GM18517 (cell line): Measurements from ENCODE around the gene CD72.
"Not testable (repeated sequence)": the region's sequence is repeated elsewhere in the genome, so short reads cannot be mapped to it uniquely, and the experiment has no call there.

Experiments
- ATAC-seq: cut with Tn5 transposase; IDR thresholded peaks from one replicate; pipeline ENCODE4 v1.9.1; 2021; ENCODE audit warnings: mild to moderate bottlenecking, moderate library complexity; ENCODE audit not compliant: unreplicated experiment

Gene CD72

GRCh38 chr9:35618854-35619799 is 914 bp upstream of the CD72 start:
- ATAC-seq = peak; percentile 49

GRCh38 chr9:35617548-35617947 is 665 bp downstream of the CD72 start:
- no peak for ATAC-seq

GRCh38 chr9:35616681-35617459 is 1.3 kb downstream of the CD72 start:
- no peak for ATAC-seq

- ATAC-seq = no peak
Measured at GRCh38 chr9:35615981-35616680, 2.1 kb downstream of the CD72 start.

GRCh38 chr9:35612843-35613242 is 5.4 kb downstream of the CD72 start:
- ATAC-seq = no peak

GRCh38 chr9:35612066-35612465 is 6.1 kb downstream of the CD72 start:
- not testable (repeated sequence) for ATAC-seq

DNA sequence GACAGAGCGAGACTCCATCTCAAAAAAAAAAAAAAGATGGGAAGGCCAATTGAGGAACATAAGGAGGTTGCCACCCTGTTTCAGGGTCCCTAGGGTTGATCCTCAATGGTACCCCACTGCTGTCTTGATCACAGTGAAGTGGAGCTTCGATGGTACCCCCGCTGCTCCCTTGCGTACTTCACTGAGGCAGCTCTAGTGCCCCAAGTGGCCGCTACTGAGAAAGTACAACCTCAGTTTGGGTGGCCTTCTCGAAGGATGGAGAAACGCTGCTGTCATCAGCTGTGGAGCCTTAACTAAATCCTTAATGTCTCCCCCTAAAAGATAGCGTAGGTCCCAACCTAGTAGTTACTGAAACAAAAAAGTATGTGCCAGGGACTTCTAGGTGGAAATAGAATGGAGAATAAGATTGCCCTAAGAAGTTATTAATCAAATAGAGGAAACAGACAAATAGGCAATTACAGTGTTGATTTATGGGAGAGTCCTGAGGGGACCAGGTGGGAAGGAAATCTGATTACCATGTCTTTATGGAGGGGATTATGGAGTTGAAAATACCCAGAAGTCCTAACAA is 6.9 kb downstream of the CD72 start:
- ATAC-seq = no peak

DNA sequence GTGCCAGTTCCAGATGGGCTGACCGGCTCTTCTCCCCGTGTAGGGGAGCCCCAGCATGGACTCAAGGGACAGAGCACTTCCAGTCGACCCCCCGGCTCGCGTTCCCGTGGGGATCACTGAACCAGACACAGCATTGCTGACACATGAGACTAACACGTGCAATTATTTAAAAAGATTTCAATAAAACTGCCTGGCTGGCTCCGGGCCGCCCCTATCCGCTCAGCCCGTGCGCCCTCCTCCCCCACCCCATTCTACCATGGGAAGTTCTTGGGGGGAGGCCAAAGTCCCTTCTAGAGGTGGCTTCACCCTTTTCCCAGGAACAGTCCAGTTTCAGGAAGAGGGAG is 8.4 kb downstream of the CD72 start:
- no peak for ATAC-seq

DNA sequence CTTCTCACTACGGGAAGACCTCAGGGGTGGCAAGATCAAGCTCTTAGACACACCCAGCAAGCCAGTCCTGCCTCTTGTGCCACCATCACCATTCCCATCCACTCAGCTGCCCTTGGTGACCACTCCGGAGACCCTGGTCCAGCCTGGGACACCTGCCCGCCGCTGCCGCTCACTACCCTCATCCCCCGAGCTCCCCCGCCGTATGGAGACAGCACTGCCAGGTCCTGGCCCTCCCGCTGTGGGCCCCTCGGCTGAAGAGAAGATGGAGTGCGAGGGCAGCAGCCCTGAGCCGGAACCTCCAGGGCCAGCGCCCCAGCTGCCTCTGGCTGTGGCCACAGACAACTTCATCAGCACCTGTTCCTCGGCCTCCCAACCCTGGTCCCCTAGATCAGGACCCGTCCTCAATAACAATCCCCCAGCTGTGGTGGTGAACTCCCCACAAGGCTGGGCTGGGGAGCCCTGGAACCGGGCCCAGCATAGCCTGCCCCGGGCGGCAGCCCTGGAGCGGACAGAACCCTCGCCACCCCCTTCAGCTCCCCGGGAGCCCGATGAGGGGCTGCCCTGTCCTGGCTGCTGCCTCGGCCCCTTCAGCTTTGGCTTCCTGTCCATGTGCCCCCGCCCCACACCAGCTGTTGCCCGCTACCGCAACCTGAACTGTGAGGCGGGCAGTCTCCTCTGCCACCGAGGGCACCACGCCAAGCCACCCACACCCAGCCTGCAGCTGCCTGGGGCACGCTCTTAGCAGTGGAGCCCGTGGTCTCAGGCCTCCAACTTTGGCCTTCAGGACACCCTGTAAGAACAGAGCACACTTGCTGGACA is 9.0 kb downstream of the CD72 start:
- no peak for ATAC-seq

GRCh38 chr9:35608221-35608620 is 10.0 kb downstream of the CD72 start:
- no peak for ATAC-seq

DNA sequence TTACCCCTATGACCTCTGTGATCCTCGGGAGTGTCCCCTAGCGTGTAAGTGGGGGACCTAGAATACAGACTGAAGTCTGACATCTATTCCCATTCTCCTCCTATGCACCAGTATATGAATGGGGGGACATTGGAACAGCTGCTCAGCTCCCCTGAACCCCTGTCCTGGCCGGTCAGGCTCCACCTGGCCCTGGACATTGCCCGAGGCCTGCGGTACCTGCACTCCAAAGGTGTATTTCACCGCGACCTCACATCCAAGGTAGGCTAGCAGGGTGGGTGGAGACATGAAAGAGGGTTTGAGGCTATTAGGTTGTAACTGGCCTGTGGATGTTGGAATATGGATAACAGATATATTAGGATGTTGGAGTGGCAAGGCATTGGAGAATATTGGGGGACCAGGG is 11.5 kb downstream of the CD72 start:
- no peak for ATAC-seq

GRCh38 chr9:35606138-35606504 is 12.1 kb downstream of the CD72 start:
- ATAC-seq = no peak

DNA sequence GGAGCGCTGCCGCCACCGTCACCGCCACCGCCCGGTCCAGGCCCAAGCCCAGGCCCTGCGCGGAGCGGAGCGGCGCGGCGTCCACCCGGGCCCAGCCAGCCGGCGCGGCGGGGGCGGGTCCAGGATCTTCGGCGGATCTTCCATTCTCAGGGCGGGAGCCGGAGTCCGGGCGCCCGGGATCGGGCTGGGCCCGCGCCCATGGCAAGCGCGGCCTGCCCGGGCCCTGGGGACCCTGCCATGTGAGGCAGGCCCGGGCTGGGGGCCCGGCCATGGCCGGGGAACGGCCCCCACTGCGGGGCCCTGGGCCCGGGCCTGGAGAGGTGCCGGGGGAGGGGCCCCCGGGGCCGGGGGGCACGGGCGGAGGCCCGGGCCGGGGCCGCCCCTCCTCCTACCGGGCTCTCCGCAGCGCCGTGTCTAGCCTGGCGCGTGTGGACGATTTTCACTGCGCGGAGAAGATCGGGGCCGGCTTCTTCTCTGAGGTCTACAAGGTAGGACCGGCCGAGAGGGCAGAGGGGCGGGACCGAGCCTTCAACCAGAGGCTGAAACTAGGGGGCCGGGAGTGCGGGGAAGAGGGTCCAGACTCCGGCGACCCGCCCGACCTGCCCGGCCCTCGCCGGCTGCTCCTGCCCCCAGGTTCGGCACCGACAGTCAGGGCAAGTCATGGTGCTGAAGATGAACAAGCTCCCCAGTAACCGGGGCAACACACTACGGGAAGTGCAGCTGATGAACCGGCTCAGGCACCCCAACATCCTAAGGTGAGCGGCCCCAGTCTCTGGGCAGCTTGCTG is 12.7 kb downstream of the CD72 start:
- peak; percentile 10 for ATAC-seq

DNA sequence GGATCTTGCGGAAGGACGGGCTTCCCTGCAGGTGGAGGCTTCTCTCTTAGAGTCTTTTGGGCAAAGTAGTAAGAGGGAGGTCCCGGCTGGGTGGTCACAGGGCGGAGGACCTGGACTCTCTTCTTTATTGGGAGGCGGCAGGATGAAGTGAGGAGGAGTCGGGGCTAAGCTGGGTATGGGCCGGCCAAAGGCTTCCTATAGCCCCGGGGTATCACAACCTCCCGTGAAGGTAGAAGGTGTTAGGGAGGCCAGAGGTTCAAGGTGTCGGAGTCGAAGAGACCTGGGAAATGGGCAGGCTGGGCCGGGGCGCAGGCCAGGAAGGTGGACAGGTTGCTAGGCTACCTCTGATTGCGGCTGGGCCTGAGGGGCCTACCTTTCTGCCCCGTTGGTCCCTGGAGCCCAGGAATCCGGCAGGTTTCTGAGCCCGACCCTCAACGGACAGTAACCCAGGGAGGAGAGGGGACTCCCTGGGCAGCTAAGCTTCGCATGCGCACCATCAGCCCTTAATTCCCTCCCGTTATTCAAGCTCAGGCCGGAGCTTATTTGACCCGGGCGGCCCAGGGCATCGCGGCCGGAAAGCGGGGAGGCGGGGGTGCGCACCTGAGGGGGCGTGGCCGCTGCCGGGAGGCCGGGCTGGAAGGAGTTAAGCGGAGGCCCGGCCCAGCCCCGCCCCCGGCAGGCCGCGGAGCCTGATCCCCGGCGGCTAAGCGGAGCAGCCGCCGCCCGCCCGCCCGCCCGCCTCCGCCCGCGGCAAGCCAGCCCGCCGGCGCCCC is 13.4 kb downstream of the CD72 start, which contains the start of gene TESK1:
Gene TESK1, plus strand, starts transcription at position 685 of the 773 bp plus-strand sequence. CDS start 358 bp downstream, outside the sequence.
- peak; percentile 39 for ATAC-seq

- peak; percentile 85 for ATAC-seq
Measured at GRCh38 chr9:35603986-35604577, 14.1 kb downstream of the CD72 start.

DNA sequence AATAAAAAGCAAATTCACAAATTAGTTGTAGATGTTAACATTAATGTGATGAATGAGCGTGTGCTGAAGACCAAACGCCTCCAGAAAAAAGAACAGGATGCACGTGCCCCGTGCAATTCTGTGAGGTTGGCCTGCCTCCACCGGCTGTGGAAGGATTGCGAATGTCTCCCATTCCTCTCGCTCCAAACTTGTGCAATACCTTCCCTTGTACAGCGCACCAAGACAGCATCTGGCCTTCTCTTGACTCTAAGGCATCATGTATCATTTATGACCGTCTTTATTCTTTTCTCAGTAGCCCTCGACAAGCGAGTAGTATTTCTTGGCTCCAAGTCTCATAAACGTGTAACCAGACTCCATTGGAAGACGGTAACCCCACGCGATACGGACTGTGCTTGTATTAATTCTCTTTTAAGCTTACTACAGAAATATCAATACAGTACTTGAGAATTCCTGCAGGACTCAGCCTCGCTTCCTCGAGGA is 14.7 kb downstream of the CD72 start:
- no peak for ATAC-seq

- no peak for ATAC-seq
Measured at GRCh38 chr9:35599763-35600604, 18.2 kb downstream of the CD72 start.
